HG03442 (cell line): ENCODE measurements around the gene VPS37B.

Experiments used
- ATAC-seq: cut with Tn5 transposase; IDR thresholded peaks from one replicate; pipeline ENCODE4 v1.9.1; 2021; ENCODE audit warnings: mild to moderate bottlenecking, moderate library complexity; ENCODE audit not compliant: unreplicated experiment

The VPS37B gene

GRCh38 chr12:122842505-122843405, 53.2 kb downstream of the VPS37B start:
- ATAC-seq, result no peak

GRCh38 chr12:122841544-122842321, 54.2 kb downstream of the VPS37B start:
- no peak for ATAC-seq

- ATAC-seq, result no peak
These were observed 55.1 kb downstream of the VPS37B start for GRCh38 chr12:122840580-122841513.

- ATAC-seq, result no peak
These were observed 55.9 kb downstream of the VPS37B start for GRCh38 chr12:122839907-122840554.

GRCh38 chr12:122838841-122839240, 57.1 kb downstream of the VPS37B start:
- no peak for ATAC-seq

- no peak for ATAC-seq
These were observed 58.3 kb downstream of the VPS37B start for GRCh38 chr12:122837306-122838265.

GRCh38 chr12:122836027-122836921, 59.6 kb downstream of the VPS37B start:
- no peak for ATAC-seq

- peak; percentile 38 for ATAC-seq
These were observed 60.2 kb downstream of the VPS37B start for GRCh38 chr12:122835750-122836026.

DNA sequence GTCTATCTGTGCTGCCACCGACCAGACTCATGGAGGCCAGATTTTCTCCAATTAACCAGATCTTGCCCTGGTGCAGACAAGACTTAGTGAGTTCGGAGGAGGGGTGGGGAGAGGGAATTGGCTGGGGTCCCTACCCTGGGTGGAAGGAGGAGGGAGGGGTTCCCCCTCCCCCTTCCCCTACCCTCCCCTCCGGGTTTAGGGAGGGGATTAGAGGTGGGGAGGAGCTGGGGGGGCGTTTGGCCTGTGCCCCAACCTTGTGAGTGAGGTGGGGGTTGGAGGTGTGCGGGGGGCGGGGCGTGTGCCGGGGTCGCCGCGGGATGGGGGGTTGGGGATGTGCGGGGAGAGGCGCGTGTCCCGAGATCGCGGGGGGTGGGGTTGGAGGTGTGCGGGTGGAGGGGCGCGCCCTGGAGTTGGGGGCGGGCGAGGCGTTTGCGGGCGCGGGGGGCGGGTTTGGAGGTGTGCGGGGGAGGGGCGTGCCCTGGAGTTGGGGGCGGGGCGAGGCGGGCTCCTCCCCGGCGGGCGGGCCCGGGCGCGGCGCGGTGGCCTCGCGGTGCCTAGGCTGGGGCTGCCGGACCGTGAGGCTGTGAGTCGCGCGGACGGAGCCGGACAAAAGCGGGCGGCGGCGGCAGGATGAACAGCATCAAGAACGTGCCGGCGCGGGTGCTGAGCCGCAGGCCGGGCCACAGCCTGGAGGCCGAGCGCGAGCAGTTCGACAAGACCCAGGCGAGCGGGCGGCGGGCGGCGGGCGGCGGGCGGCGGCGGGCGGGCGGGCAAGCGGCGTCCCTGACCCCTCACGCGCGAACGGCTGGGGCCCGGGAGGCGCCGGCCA, 60.8 kb downstream of the VPS37B start, which contains the start of gene HIP1R:
Gene HIP1R (plus strand): TSS at position 537 of the 829 bp plus-strand sequence. CDS start 94 bp downstream, at position 631.
- ATAC-seq, result peak; percentile 21

GRCh38 chr12:122834104-122834920, 61.6 kb downstream of the VPS37B start:
- no peak for ATAC-seq

GRCh38 chr12:122830517-122831214, 65.3 kb downstream of the VPS37B start:
- no peak for ATAC-seq

- no peak for ATAC-seq
These were observed 68.7 kb downstream of the VPS37B start for GRCh38 chr12:122827258-122827657.

DNA sequence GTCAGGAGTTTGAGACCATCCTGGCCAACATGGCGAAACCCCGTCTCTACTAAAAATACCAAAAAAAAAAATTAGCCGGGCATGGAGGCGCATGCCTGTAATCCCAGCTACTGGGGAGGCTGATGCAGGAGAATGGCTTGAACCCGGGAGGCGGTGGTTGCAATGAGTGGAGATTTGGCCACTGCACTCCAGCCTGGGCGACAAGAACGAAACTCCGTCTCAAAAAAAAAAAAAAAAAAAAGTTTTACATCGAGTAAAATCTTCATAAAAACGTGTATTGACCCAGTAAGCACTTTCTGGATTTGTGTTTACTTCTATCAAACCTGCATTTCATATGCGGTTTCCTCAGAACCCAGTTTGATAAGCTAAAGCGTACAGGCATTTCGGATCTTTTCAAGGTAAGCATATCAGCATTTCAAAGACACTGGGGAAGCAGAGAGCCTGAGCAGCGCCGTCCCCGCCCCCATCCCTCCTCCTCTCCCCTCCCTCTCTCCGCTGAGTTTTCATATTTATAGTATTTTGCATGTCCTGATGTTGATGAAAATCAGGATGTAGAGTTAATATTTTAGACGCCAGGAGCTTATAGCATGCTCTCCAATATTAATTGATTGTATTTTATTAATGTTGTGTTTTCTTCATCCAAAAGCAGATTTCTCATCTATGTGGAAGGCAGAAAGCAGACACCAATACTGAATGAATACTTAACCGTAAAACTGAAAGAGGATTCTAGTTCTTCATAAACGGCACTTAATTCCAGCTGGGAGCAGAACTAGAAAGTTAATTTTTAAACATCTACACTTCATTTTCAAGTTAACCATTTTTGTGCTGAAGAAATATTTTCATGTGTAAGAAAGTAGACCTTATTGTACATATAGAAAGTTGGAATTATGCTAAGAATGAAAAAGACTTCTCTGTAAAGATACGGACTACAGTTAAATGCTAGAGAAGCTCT, 69.9 kb downstream of the VPS37B start:
- ATAC-seq, result no peak

- no peak for ATAC-seq
These were observed 72.5 kb downstream of the VPS37B start for GRCh38 chr12:122823429-122823828.

DNA sequence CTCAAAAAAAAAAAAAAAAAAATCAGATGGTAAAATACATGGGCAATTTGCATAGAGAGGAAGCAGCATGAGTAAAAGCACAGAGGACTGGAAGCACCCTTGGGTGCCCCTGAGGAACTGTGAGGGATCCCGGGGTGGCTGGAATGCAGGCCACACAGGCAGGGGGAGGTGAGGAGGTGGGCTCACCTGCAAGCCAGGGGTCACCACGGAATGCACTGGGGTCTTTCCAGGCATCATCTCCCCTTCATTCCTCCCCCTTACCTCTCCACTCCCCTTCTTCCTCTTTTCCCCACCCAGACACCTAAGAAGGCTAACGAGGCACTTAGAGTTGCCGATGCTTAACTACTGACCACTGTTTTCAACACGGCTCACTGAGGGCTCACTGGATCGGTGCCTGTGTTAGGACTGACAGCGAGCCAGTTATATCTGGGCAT, 75.1 kb downstream of the VPS37B start:
- no peak for ATAC-seq
